Lung (tissue), 12 donors: ENCODE data around the gene BAHCC1. TPM values are rescaled to one million over a fixed set of nuclear protein-coding genes. Genes with fewer than 3 reads are reported as not detected.
A peak's percentile ranks its signal among the peaks of the same experiment; 100 is the strongest.

ENCODE experiments used
- ATAC-seq: fragments of 200-7000 bp; cut with Tn5 transposase; one replicate; pipeline ENCODE4 v1.9.1; 2020; ENCODE audit warnings: moderate number of reproducible peaks; ENCODE audit not compliant: insufficient read depth, low FRiP score
- DNase-seq, 3 donors: peaks; one replicate each; pipeline ENCODE4 v3.0.0-alpha.2; 2013 to 2017
- H3K27ac ChIP-seq, 2 donors: one replicate each; pipeline ENCODE4 v1.5.1; 2013; ENCODE audit warnings: mild to moderate bottlenecking in 2 of 2, moderate library complexity in 2 of 2, control low read depth in 1 of 2, inconsistent platforms in 1 of 2, low read depth in 1 of 2, low read length in 1 of 2
- H3K27me3 ChIP-seq, 3 donors: one replicate each; pipeline ENCODE4 v1.5.1; 2013; ENCODE audit warnings: low read length in 2 of 3; ENCODE audit not compliant: control insufficient read depth in 3 of 3, insufficient read depth in 3 of 3
- H3K36me3 ChIP-seq, 4 donors: one replicate each; pipeline ENCODE4 v1.5.1; 2013; ENCODE audit warnings: low read length in 4 of 4, mild to moderate bottlenecking in 1 of 4, moderate library complexity in 1 of 4; ENCODE audit not compliant: control insufficient read depth in 4 of 4, insufficient read depth in 4 of 4
- H3K4me1 ChIP-seq, 5 donors: one replicate each; pipeline ENCODE4 v1.5.1; 2013; ENCODE audit warnings: low read length in 5 of 5, mild to moderate bottlenecking in 2 of 5, moderate library complexity in 1 of 5; ENCODE audit not compliant: control insufficient read depth in 5 of 5, insufficient read depth in 5 of 5
- H3K4me3 ChIP-seq: one replicate; pipeline ENCODE4 v1.5.1; 2013; ENCODE audit warnings: mild to moderate bottlenecking, control low read depth, moderate library complexity
- H3K9ac ChIP-seq, 2 donors: one replicate each; pipeline ENCODE4 v1.5.1; 2013; ENCODE audit warnings: low read length in 2 of 2, control low read depth in 1 of 2; ENCODE audit not compliant: insufficient read depth in 1 of 2
- H3K9me3 ChIP-seq, 4 donors: one replicate each; pipeline ENCODE4 v1.5.1; 2013; ENCODE audit warnings: low read length in 3 of 4, mild to moderate bottlenecking in 1 of 4, moderate library complexity in 1 of 4; ENCODE audit not compliant: control insufficient read depth in 4 of 4, insufficient read depth in 3 of 4
- CTCF ChIP-seq: IDR thresholded peaks from 2 replicates; pipeline ENCODE4 v1.5.1; 2012; ENCODE audit warnings: mild to moderate bottlenecking; ENCODE audit errors: control extremely low read depth, extremely low read depth
- WGBS, 2 donors: extraction: QIAGEN DNeasy Blood & Tissue Kit; methylation state at CpG; one replicate each; pipeline ENCODE4 v1.1.7; 2013; 5-methylcytosine and 5-hydroxymethylcytosine counted together
- polyA plus RNA-seq, 2 donors: library from polyadenylated mRNA; stranded (reverse); fragments of 200-250 nt; gene quantifications; one replicate each; pipeline ENCODE4 v1.2.1, GENCODE V29; 2013
- total RNA-seq, 2 donors: library from RNA; depleted of rRNA in 1 of 2; stranded (reverse); fragments of >200 nt in 1 of 2; gene quantifications; one replicate each; pipeline ENCODE4 v1.2.1, GENCODE V29; 2014 to 2021
- donor health status: control.
- donor health status: control.
- donor health status: Bipolar disorder and iron deficiency.
- donor health status: healthy.
- donor health status: DM: yes; HTN: yes; CAD: no.

Gene BAHCC1
- total and polyA plus RNA-seq, 4 donors, result 7.6 to 24.9 (median 17.5) TPM

- no peak for TF ChIP-seq CTCF
- WGBS, 2 donors, result 9 to 20% methylated on average over 29 to 32 of the region's 32 CpGs
- H3K27ac ChIP-seq, result no peak overlapping the region
- no peaks in the 10 kb centered on the region for H3K36me3 ChIP-seq
- ATAC-seq, result no peak
- no peak overlapping the region for H3K4me3 ChIP-seq
- peaks cover 0 to 42% (median 15%) of the 10 kb centered on the region in 5 donors for H3K4me1 ChIP-seq
- DNase-seq, result no peak
- no peaks in the 10 kb centered on the region for H3K27me3 ChIP-seq
- no peak overlapping the region for H3K9ac ChIP-seq
- no peaks in the 10 kb centered on the region for H3K9me3 ChIP-seq
These were observed 88.6 kb downstream of the BAHCC1 start for GRCh38 chr17:81483862-81484194.

GRCh38 chr17:81484195-81484979, 89.1 kb downstream of the BAHCC1 start:
- peak; percentile 89 for ATAC-seq
- H3K4me1 ChIP-seq, result peaks cover 0 to 45% (median 15%) of the 10 kb centered on the region in 5 donors

GRCh38 chr17:81486199-81486810, 91.0 kb downstream of the BAHCC1 start:
- ATAC-seq, result no peak
- Histone ChIP-seq H3K36me3 (no peaks in the 10 kb centered on the region), H3K9ac (no peak overlapping the region), H3K27ac (no peak overlapping the region), H3K4me3 (no peak overlapping the region), H3K27me3 (no peaks in the 10 kb centered on the region), H3K4me1 (peaks cover 0 to 39% (median 12%) of the 10 kb centered on the region in 5 donors), H3K9me3 (no peaks in the 10 kb centered on the region)
- WGBS, 2 donors, result 51 to 66% methylated on average over 17 of the region's 17 CpGs
- DNase-seq, result peak in 1 of 3 donors; percentile 45
- no peak for TF ChIP-seq CTCF

More at GRCh38 chr17:81484195-81484979, 89.1 kb downstream of the BAHCC1 start:
- Histone ChIP-seq H3K27me3 (no peaks in the 10 kb centered on the region), H3K36me3 (no peaks in the 10 kb centered on the region), H3K4me3 (no peak overlapping the region), H3K27ac (no peak overlapping the region), H3K9ac (no peak overlapping the region), H3K9me3 (no peaks in the 10 kb centered on the region)
- peak; percentile 99 for TF ChIP-seq CTCF
- 7 to 9% methylated on average over 54 to 60 of the region's 60 CpGs for WGBS, 2 donors
- DNase-seq, result peak; percentile 85 to 91 (median 89)
